Parathyroid adenoma (tissue), 2 donors: ENCODE measurements around the gene SLC11A1.

Experiments used
- H2AFZ ChIP-seq: fragments of 300-600 bp; sonication (generic); one replicate; pipeline ENCODE4 v1.7.0; 2017; ENCODE audit warnings: antibody characterized with exemption, mild to moderate bottlenecking
- H3K27ac ChIP-seq: fragments of 300-600 bp; sonication (generic); one replicate; pipeline ENCODE4 v1.7.0; 2017
- H3K27me3 ChIP-seq: fragments of 300-600 bp; sonication (generic); one replicate; pipeline ENCODE4 v1.7.0; 2017; ENCODE audit warnings: low read length; ENCODE audit not compliant: control insufficient read depth, insufficient read depth
- H3K36me3 ChIP-seq: fragments of 300-600 bp; sonication (generic); one replicate; pipeline ENCODE4 v1.7.0; 2017; ENCODE audit warnings: low read length; ENCODE audit not compliant: control insufficient read depth, insufficient read depth
- H3K4me1 ChIP-seq: fragments of 300-600 bp; sonication (generic); one replicate; pipeline ENCODE4 v1.7.0; 2017; ENCODE audit warnings: control low read depth
- H3K4me2 ChIP-seq: fragments of 300-600 bp; sonication (generic); one replicate; pipeline ENCODE4 v1.7.0; 2017; ENCODE audit warnings: low read length
- H3K4me3 ChIP-seq: fragments of 300-600 bp; sonication (generic); one replicate; pipeline ENCODE4 v1.7.0; 2017; ENCODE audit warnings: low read depth, low read length
- H3K79me2 ChIP-seq: fragments of 300-600 bp; sonication (generic); one replicate; pipeline ENCODE4 v1.7.0; 2017; ENCODE audit warnings: control low read depth
- H3K9ac ChIP-seq: fragments of 300-600 bp; sonication (generic); one replicate; pipeline ENCODE4 v1.7.0; 2017; ENCODE audit warnings: mild to moderate bottlenecking
- H3K9me3 ChIP-seq: fragments of 300-600 bp; sonication (generic); one replicate; pipeline ENCODE4 v1.7.0; 2017; ENCODE audit warnings: low read length; ENCODE audit not compliant: control insufficient read depth
- TF ChIP-seq, protein P1 (sequence below): fragments of 300-600 bp; sonication (generic); IDR thresholded peaks from one replicate; pipeline ENCODE4 v1.7.0; 2017; ENCODE audit warnings: antibody characterized with exemption, mild to moderate bottlenecking
- donor health status: primary hyperparathyroidism.

The SLC11A1 gene

GRCh38 chr2:218402491-218402901 lies 20.4 kb downstream of the SLC11A1 start:
- Histone ChIP-seq H3K36me3 (no peaks in the 10 kb centered on the region), H3K4me3 (no peak overlapping the region), H3K4me2 (no peak overlapping the region), H3K4me1 (peaks cover 21% of the 10 kb centered on the region), H2AFZ (no peak overlapping the region), H3K9me3 (no peaks in the 10 kb centered on the region), H3K9ac (no peak overlapping the region), H3K27me3 (no peaks in the 10 kb centered on the region), H3K79me2 (peaks cover 7% of the 10 kb centered on the region), H3K27ac (peak overlapping the region; percentile 7)
- TF ChIP-seq, protein P1, sequence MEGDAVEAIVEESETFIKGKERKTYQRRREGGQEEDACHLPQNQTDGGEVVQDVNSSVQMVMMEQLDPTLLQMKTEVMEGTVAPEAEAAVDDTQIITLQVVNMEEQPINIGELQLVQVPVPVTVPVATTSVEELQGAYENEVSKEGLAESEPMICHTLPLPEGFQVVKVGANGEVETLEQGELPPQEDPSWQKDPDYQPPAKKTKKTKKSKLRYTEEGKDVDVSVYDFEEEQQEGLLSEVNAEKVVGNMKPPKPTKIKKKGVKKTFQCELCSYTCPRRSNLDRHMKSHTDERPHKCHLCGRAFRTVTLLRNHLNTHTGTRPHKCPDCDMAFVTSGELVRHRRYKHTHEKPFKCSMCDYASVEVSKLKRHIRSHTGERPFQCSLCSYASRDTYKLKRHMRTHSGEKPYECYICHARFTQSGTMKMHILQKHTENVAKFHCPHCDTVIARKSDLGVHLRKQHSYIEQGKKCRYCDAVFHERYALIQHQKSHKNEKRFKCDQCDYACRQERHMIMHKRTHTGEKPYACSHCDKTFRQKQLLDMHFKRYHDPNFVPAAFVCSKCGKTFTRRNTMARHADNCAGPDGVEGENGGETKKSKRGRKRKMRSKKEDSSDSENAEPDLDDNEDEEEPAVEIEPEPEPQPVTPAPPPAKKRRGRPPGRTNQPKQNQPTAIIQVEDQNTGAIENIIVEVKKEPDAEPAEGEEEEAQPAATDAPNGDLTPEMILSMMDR: no peak

DNA sequence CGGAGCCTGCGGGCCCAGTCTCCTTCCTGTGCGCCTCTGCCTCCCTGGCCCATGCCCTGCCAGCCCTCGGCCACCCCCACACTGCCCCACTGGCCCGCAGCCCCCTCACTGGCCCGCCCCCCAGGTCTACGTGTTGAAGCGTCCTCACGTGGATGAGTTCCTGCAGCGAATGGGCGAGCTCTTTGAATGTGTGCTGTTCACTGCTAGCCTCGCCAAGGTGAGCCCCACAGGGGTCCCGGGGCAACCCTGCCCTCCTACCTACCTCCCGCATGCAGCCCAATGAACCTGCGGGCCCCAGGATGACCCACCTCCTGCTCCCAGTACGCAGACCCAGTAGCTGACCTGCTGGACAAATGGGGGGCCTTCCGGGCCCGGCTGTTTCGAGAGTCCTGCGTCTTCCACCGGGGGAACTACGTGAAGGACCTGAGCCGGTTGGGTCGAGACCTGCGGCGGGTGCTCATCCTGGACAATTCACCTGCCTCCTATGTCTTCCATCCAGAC lies 20.9 kb downstream of the SLC11A1 start:
- no peak overlapping the region for H3K4me2 ChIP-seq
- no peak overlapping the region for H3K9ac ChIP-seq
- H3K4me3 ChIP-seq: no peak overlapping the region
- H3K4me1 ChIP-seq: peaks cover 20% of the 10 kb centered on the region
- no peaks in the 10 kb centered on the region for H3K27me3 ChIP-seq
- no peaks in the 10 kb centered on the region for H3K9me3 ChIP-seq
- peaks cover 7% of the 10 kb centered on the region for H3K79me2 ChIP-seq
- TF ChIP-seq, protein P1: no peak
- no peak overlapping the region for H3K27ac ChIP-seq
- no peaks in the 10 kb centered on the region for H3K36me3 ChIP-seq
- H2AFZ ChIP-seq: no peak overlapping the region

DNA sequence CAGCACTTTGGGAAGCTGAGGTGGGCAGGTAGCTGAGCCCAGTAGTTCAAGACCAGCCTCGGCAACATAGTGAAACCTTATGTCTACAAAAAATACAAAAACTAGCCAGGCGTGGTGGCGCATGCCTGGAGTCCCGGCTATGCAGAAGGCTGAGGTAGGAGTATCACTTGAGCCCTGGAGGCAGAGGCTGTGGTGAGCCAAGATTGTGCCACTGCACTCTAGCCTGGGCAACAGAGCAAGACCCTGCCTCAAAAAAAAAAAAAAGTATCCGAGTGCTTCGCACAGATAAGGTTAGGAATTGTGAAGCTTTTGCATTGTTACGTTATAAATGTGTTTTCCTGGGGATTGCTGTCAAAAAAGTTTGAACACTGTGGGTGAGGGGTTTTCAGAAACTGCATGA lies 21.7 kb downstream of the SLC11A1 start:
- TF ChIP-seq, protein P1: no peak
- Histone ChIP-seq H3K79me2 (peaks cover 7% of the 10 kb centered on the region), H2AFZ (no peak overlapping the region), H3K36me3 (no peaks in the 10 kb centered on the region), H3K9me3 (no peaks in the 10 kb centered on the region), H3K4me1 (peaks cover 17% of the 10 kb centered on the region), H3K4me2 (no peak overlapping the region), H3K27me3 (no peaks in the 10 kb centered on the region), H3K9ac (no peak overlapping the region), H3K4me3 (no peak overlapping the region), H3K27ac (no peak overlapping the region)

- Histone ChIP-seq H3K36me3 (no peaks in the 10 kb centered on the region), H3K4me2 (no peak overlapping the region), H3K4me1 (peaks cover 17% of the 10 kb centered on the region), H3K27me3 (no peaks in the 10 kb centered on the region), H3K27ac (no peak overlapping the region), H3K4me3 (no peak overlapping the region), H3K79me2 (peaks cover 7% of the 10 kb centered on the region), H3K9ac (no peak overlapping the region), H2AFZ (no peak overlapping the region), H3K9me3 (no peaks in the 10 kb centered on the region)
- TF ChIP-seq, protein P1: no peak
These were observed 22.4 kb downstream of the SLC11A1 start for GRCh38 chr2:218404351-218405085.
